Erythroblast (primary cell): ENCODE data around the gene OTUB2.

Source experiments
- GATA1 ChIP-seq: IDR thresholded peaks from 2 replicates; pipeline ENCODE4 v1.6.1; 2011; ENCODE audit warnings: low read depth, mild to moderate bottlenecking, control low read depth, low read length, moderate library complexity
- POLR2A ChIP-seq: IDR thresholded peaks from 2 replicates; pipeline ENCODE4 v1.6.1; 2011; ENCODE audit warnings: mild to moderate bottlenecking, low read length

DNA sequence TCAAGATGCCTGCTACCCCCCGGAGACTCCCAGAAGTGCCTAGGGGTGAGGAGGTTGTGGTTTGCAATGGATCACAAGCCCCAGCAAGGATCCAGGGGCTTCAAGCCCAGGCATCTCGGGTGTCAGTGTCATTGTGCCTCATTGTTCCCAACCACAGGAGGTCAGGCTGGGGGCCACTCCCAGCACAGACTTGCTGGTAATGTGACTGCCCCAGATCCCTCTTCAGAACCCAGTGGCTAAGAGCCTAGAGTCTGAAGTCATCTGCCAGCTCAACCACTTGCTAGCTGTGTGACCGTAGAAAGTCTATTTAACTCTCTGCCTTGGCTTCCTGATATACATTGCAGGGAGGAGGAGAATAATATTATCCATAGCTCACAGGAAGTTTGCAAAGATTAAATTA lies 42.1 kb upstream of the OTUB2 start:
- TF ChIP-seq POLR2A (no peak), GATA1 (no peak)
